H9 (cell line): Measurements from ENCODE around the gene PRKAG2. TPM values are rescaled to one million over a fixed set of nuclear protein-coding genes. Genes with fewer than 3 reads are reported as not detected.

Experiments
- DNase-seq: peaks from one replicate; pipeline ENCODE4 v3.0.0-alpha.2; 2017
- H2AFZ ChIP-seq: one replicate; pipeline ENCODE4 v1.6.1; 2013; ENCODE audit warnings: mild to moderate bottlenecking, low read length, control low read depth, moderate library complexity
- H2AK5ac ChIP-seq: 2 replicates; pipeline ENCODE4 v1.6.1; 2013; ENCODE audit warnings: low read length, control low read depth, mixed read lengths; ENCODE audit not compliant: insufficient read length
- H2BK120ac ChIP-seq: one replicate; pipeline ENCODE4 v1.6.1; 2013; ENCODE audit warnings: low read depth, mild to moderate bottlenecking, low read length, control low read depth, inconsistent platforms; ENCODE audit not compliant: poor library complexity, severe bottlenecking
- H2BK12ac ChIP-seq: 2 replicates; pipeline ENCODE4 v1.6.1; 2013; ENCODE audit warnings: low read length, control low read depth, mixed read lengths, low read depth; ENCODE audit not compliant: insufficient read length
- H2BK15ac ChIP-seq: 2 replicates; pipeline ENCODE4 v1.6.1; 2013; ENCODE audit warnings: low read depth, low read length, control low read depth
- H2BK20ac ChIP-seq: one replicate; pipeline ENCODE4 v1.6.1; 2013; ENCODE audit warnings: low read depth, mild to moderate bottlenecking, low read length, control low read depth, inconsistent platforms; ENCODE audit not compliant: poor library complexity, severe bottlenecking
- H2BK5ac ChIP-seq: 2 replicates; pipeline ENCODE4 v1.6.1; 2013; ENCODE audit warnings: low read length, control low read depth, mixed read lengths; ENCODE audit not compliant: insufficient read length
- H3K14ac ChIP-seq: 2 replicates; pipeline ENCODE4 v1.6.1; 2013; ENCODE audit warnings: low read length, control low read depth; ENCODE audit not compliant: insufficient read depth
- H3K18ac ChIP-seq: 2 replicates; pipeline ENCODE4 v1.6.1; 2013; ENCODE audit warnings: low read depth, mild to moderate bottlenecking, mixed read lengths, low read length, control low read depth; ENCODE audit not compliant: insufficient read length
- H3K23ac ChIP-seq: 2 replicates; pipeline ENCODE4 v1.6.1; 2013; ENCODE audit warnings: low read length, control low read depth, mixed read lengths, low read depth; ENCODE audit not compliant: insufficient read length
- H3K23me2 ChIP-seq: 2 replicates; pipeline ENCODE4 v1.6.1; 2013; ENCODE audit warnings: low read depth, mild to moderate bottlenecking, mixed read lengths, low read length, control low read depth; ENCODE audit not compliant: insufficient read length, poor library complexity, severe bottlenecking
- H3K27ac ChIP-seq: 2 replicates; pipeline ENCODE4 v1.5.1; 2013; ENCODE audit warnings: low read length, control low read depth, mixed read lengths, low read depth; ENCODE audit not compliant: insufficient read length
- H3K27me3 ChIP-seq: 2 replicates; pipeline ENCODE4 v1.6.1; 2013; ENCODE audit warnings: low read length, control low read depth, inconsistent platforms; ENCODE audit not compliant: insufficient read depth
- H3K4ac ChIP-seq: 2 replicates; pipeline ENCODE4 v1.6.1; 2013; ENCODE audit warnings: low read depth, mild to moderate bottlenecking, control low read depth, inconsistent platforms, low read length, moderate library complexity
- H3K4me1 ChIP-seq: 2 replicates; pipeline ENCODE4 v1.6.1; 2013; ENCODE audit warnings: low read length, control low read depth, inconsistent platforms; ENCODE audit not compliant: insufficient read depth
- H3K4me2 ChIP-seq: 2 replicates; pipeline ENCODE4 v1.6.1; 2013; ENCODE audit warnings: low read length, control low read depth, mixed read lengths; ENCODE audit not compliant: insufficient read length, insufficient read depth
- H3K56ac ChIP-seq: 2 replicates; pipeline ENCODE4 v1.6.1; 2013; ENCODE audit warnings: low read depth, mild to moderate bottlenecking, mixed read lengths, low read length, control low read depth; ENCODE audit not compliant: insufficient read length
- H3K79me1 ChIP-seq: 2 replicates; pipeline ENCODE4 v1.6.1; 2013; ENCODE audit warnings: low read depth, mild to moderate bottlenecking, moderate library complexity, low read length, control low read depth, inconsistent platforms; ENCODE audit not compliant: insufficient read depth, poor library complexity, severe bottlenecking
- H3K79me2 ChIP-seq: 2 replicates; pipeline ENCODE4 v1.6.1; 2013; ENCODE audit warnings: low read length, control low read depth, inconsistent platforms; ENCODE audit not compliant: insufficient read depth
- H3K9ac ChIP-seq: 2 replicates; pipeline ENCODE4 v1.6.1; 2013; ENCODE audit warnings: low read length, control low read depth, mixed read lengths; ENCODE audit not compliant: insufficient read length; ENCODE audit errors: extremely low read depth
- H3K9me3 ChIP-seq: one replicate; pipeline ENCODE4 v1.6.1; 2013; ENCODE audit warnings: low read depth, low read length, inconsistent platforms; ENCODE audit not compliant: control insufficient read depth
- H3T11ph ChIP-seq: one replicate; pipeline ENCODE4 v1.6.1; 2013; ENCODE audit warnings: mild to moderate bottlenecking, low read length, control low read depth, inconsistent platforms
- H4K20me1 ChIP-seq: one replicate; pipeline ENCODE4 v1.6.1; 2013; ENCODE audit not compliant: control insufficient read depth, insufficient read length, insufficient read depth
- H4K5ac ChIP-seq: 2 replicates; pipeline ENCODE4 v1.6.1; 2013; ENCODE audit warnings: low read depth, mild to moderate bottlenecking, mixed read lengths, low read length, control low read depth; ENCODE audit not compliant: insufficient read length
- H4K8ac ChIP-seq: replicated peaks from 2 replicates; pipeline ENCODE4 v1.6.1; 2013; ENCODE audit warnings: low read length, control low read depth, mixed read lengths, low read depth; ENCODE audit not compliant: insufficient read length
- H4K91ac ChIP-seq: 2 replicates; pipeline ENCODE4 v1.6.1; 2013; ENCODE audit warnings: low read depth, mild to moderate bottlenecking, moderate library complexity, mixed read lengths, low read length, control low read depth; ENCODE audit not compliant: insufficient read length
- H3K27ac Mint-ChIP-seq, 3 experiments: 2 replicates in 2 of 3; 3 replicates in 1 of 3; pipeline ENCODE4 v1.8.0; 2020 to 2021; ENCODE audit warnings: mixed read lengths in 3 of 3, mild to moderate bottlenecking in 1 of 3, moderate library complexity in 1 of 3
- H3K27me3 Mint-ChIP-seq: 2 replicates; pipeline ENCODE4 v1.8.0; 2021; ENCODE audit warnings: low read depth, mild to moderate bottlenecking, moderate library complexity, mixed read lengths
- H3K36me3 Mint-ChIP-seq, 3 experiments: 2 replicates in 2 of 3; 3 replicates in 1 of 3; pipeline ENCODE4 v1.8.0; 2020 to 2021; ENCODE audit warnings: low read depth in 3 of 3, mixed read lengths in 3 of 3; ENCODE audit not compliant: insufficient read depth in 1 of 3
- H3K4me1 Mint-ChIP-seq, 2 experiments: 2 replicates each; pipeline ENCODE4 v1.8.0; 2020; ENCODE audit warnings: mixed read lengths in 2 of 2
- H3K4me3 Mint-ChIP-seq, 2 experiments: 2 replicates in 1 of 2; 3 replicates in 1 of 2; pipeline ENCODE4 v1.8.0; 2020 to 2021; ENCODE audit warnings: mild to moderate bottlenecking in 2 of 2, mixed read lengths in 2 of 2, moderate library complexity in 1 of 2
- H3K9me3 Mint-ChIP-seq, 2 experiments: 2 replicates in 1 of 2; 3 replicates in 1 of 2; pipeline ENCODE4 v1.8.0; 2020; ENCODE audit warnings: mild to moderate bottlenecking in 2 of 2, mixed read lengths in 2 of 2, moderate library complexity in 1 of 2
- CTCF ChIP-seq: fragments of 200-600 bp; sonication (generic); conservative IDR thresholded peaks from 3 replicates; pipeline ENCODE4 v1.8.0; 2021; ENCODE audit warnings: antibody characterized with exemption, mild to moderate bottlenecking
- WGBS: extraction: QIAGEN DNeasy Blood & Tissue Kit; methylation state at CpG from one replicate; pipeline ENCODE4 v1.1.7; 2013; ENCODE audit warnings: missing lambda C conversion rate, low lambda C conversion rate, mixed read lengths; ENCODE audit not compliant: insufficient read length; ENCODE audit errors: extremely low coverage; 5-methylcytosine and 5-hydroxymethylcytosine counted together
- total RNA-seq: library from RNA; stranded (reverse); gene quantifications from 2 replicates; pipeline ENCODE4 v1.2.1, GENCODE V29; 2021

PRKAG2 gene
- total RNA-seq, 1 experiment from 2014 or later, result 11.8 TPM

GRCh38 chr7:151628846-151629604 lies 247.9 kb downstream of the PRKAG2 start:
- Histone ChIP-seq H3K14ac (no peak overlapping the region), H3K79me1 (peaks cover 3% of the 10 kb centered on the region), H2AK5ac (no peak overlapping the region), H3K9me3 (no peaks in the 10 kb centered on the region), H2BK5ac (no peak overlapping the region), H3K23me2 (peaks cover 11% of the 10 kb centered on the region), H4K20me1 (no peaks in the 10 kb centered on the region), H3K56ac (no peak overlapping the region), H4K5ac (no peak overlapping the region), H3K9ac (no peak overlapping the region), H3K4me2 (peak overlapping the region; percentile 20), H3K4ac (no peak overlapping the region), H3K18ac (no peak overlapping the region), H3K4me1 (peaks cover 2% of the 10 kb centered on the region; the same call in 1 of the 2 replicates), H2BK20ac (no peak overlapping the region), H3K27me3 (peaks cover 8% of the 10 kb centered on the region; the same call in 1 of the 2 replicates), H2BK15ac (no peak overlapping the region), H4K8ac (no peak overlapping the region), H4K91ac (no peak overlapping the region), H2AFZ (no peak overlapping the region), H2BK120ac (no peak overlapping the region), H3T11ph (no peak overlapping the region), H2BK12ac (no peak overlapping the region), H3K23ac (no peak overlapping the region), H3K79me2 (no peaks in the 10 kb centered on the region), H3K27ac (no peak overlapping the region)
- H3K27me3 Mint-ChIP-seq, result peaks cover 35% of the 10 kb centered on the region
- peaks cover 6 to 8% of the 10 kb centered on the region in 2 experiments for H3K9me3 Mint-ChIP-seq
- WGBS, result no CpG with 5 or more reads among the region's 17 CpGs
- no peak for TF ChIP-seq CTCF
- H3K4me1 Mint-ChIP-seq, result peaks cover 42 to 45% of the 10 kb centered on the region in 2 experiments
- H3K4me3 Mint-ChIP-seq, result peak overlapping the region in 1 of 2 experiments; percentile 9; a peak in 4 of 5 replicates
- DNase-seq, result peak; percentile 61
- peaks cover 4 to 8% (median 5%) of the 10 kb centered on the region in 3 experiments; a peak in 4 of 7 replicates for H3K36me3 Mint-ChIP-seq
- no peak overlapping the region; a peak in 1 of 7 replicates for H3K27ac Mint-ChIP-seq
